ENCODE results near the gene AKAP11.

DNA sequence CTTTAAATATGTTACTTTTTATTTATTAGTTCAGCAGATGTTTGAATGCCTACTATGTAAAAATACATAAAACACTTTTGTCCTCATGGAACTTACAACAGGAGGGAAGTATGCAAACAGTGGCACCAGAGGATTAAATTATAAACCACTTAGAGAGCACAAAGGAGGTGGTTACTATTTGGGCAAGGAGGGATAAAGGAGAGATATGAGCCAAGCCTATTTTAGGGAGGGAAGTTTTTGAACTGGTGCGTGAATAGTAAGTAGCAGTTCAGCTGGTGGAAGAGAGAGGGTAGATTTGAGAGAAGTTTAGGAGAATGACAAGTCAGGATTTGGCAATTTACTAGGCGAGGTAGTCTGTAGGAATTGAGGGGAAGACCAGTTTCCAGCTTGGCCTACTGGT, 8.6 kb downstream of the AKAP11 start:
- TF ChIP-seq, protein P1, sequence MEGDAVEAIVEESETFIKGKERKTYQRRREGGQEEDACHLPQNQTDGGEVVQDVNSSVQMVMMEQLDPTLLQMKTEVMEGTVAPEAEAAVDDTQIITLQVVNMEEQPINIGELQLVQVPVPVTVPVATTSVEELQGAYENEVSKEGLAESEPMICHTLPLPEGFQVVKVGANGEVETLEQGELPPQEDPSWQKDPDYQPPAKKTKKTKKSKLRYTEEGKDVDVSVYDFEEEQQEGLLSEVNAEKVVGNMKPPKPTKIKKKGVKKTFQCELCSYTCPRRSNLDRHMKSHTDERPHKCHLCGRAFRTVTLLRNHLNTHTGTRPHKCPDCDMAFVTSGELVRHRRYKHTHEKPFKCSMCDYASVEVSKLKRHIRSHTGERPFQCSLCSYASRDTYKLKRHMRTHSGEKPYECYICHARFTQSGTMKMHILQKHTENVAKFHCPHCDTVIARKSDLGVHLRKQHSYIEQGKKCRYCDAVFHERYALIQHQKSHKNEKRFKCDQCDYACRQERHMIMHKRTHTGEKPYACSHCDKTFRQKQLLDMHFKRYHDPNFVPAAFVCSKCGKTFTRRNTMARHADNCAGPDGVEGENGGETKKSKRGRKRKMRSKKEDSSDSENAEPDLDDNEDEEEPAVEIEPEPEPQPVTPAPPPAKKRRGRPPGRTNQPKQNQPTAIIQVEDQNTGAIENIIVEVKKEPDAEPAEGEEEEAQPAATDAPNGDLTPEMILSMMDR (IDR thresholded peaks at IDR 0.05): no peak
- no peak for TF ChIP-seq POLR2A (IDR thresholded peaks at IDR 0.05)
- TF ChIP-seq POLR2AphosphoS5 (IDR thresholded peaks at IDR 0.05): no peak
